Esophagus squamous epithelium (tissue), 5 donors: ENCODE results near the gene KLHDC9. TPM values are rescaled to one million over a fixed set of nuclear protein-coding genes. Genes with fewer than 3 reads are reported as not detected.

ENCODE experiments used
- DNase-seq: peaks from one replicate; lab custom pipeline; 2025; lab: John Stamatoyannopoulos, UW
- H3K27ac ChIP-seq, 4 donors: fragments of 200-600 bp; sonication (generic); one replicate each; pipeline ENCODE4 v1.5.1; 2016 to 2019; ENCODE audit warnings: mild to moderate bottlenecking in 1 of 4
- H3K27me3 ChIP-seq, 4 donors: fragments of 200-600 bp; sonication (generic); 1 replicate in 3 of 4; 2 replicates in 1 of 4; pipeline versions ENCODE4 v1.5.1 to v1.6.0; 2017 to 2021; ENCODE audit warnings: antibody characterized with exemption in 1 of 4
- H3K36me3 ChIP-seq, 3 donors: fragments of 200-600 bp; sonication (generic); one replicate each; pipeline ENCODE4 v1.5.1; 2016 to 2019
- H3K4me1 ChIP-seq, 3 donors: fragments of 200-600 bp; sonication (generic); one replicate each; pipeline ENCODE4 v1.5.1; 2017 to 2019
- H3K4me3 ChIP-seq, 4 donors: fragments of 200-600 bp; sonication (generic); 1 replicate in 3 of 4; 2 replicates in 1 of 4; pipeline ENCODE4 v1.5.1; 2016 to 2019; ENCODE audit warnings: mild to moderate bottlenecking in 2 of 4, moderate library complexity in 1 of 4
- H3K9me3 ChIP-seq, 3 donors: fragments of 200-600 bp; sonication (generic); one replicate each; pipeline ENCODE4 v1.5.1; 2016 to 2019
- POLR2A ChIP-seq, 4 donors: fragments of 450-650 bp; IDR thresholded peaks; one replicate each; pipeline ENCODE4 v1.6.1; 2017; ENCODE audit warnings: antibody characterized with exemption in 4 of 4, mild to moderate bottlenecking in 4 of 4, moderate library complexity in 3 of 4
- WGBS, 2 donors: methylation state at CpG; one replicate each; pipeline ENCODE4 v1.1.5; 2018; 5-methylcytosine and 5-hydroxymethylcytosine counted together
- intact Hi-C: fragments of 100-400 bp; cut with DNase I; formaldehyde crosslinking; loops from one replicate; pipeline ENCODE4 v1.15.0; 2022
- total RNA-seq, 4 donors: library from RNA; depleted of rRNA; stranded (reverse); fragments of >200 nt; gene quantifications; one replicate each; pipeline ENCODE4 v1.1.0, GENCODE V29; 2016
- TF ChIP-seq, protein P1 (sequence below), 6 experiments: fragments of 450-650 bp in 4 of 6; fragments of 200-600 bp in 2 of 6; sonication (generic) in 2 of 6; IDR thresholded peaks; one replicate each; pipeline ENCODE4 v1.5.1; 2016 to 2019; ENCODE audit warnings: antibody characterized with exemption in 6 of 6, mild to moderate bottlenecking in 4 of 6, moderate library complexity in 4 of 6
- donor health status: DM: yes; HTN: yes; CAD: no.

The KLHDC9 gene
- total RNA-seq, 4 donors from 2014 or later: 0.31 to 2.7 (median 1.7) TPM

DNA sequence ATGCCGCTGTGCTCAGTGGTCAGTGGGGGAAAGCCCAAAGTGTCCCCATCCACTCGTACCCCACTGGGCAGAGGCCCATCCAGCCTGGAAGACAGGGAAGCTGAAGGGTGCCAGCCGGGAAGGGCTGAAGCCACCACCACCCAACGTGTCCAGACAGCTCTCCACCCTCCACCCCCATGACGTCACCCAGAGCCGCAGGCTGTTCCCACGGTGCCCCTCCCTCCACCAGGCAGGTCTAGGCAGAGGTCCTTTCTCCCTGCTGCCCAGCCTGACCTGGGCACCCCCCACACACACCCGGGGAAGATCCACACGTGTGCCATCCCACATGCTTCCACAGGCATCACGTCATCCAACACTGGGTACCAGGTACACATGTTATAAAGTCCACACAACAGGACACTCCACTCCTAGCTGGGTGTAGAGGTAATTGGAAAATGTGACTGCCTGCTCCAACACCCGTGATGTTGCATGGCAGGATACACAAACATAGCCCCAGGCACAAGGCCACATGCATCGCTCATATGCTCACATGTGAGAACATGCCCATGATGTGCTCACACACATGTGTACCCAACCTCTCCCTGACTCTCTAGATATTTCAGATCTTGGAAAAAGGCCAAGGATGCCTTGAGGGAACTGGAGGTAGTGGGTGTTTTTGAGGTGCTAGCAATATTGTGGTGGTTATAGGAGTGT is 23.3 kb upstream of the KLHDC9 start:
- WGBS, 2 donors: 32 to 35% methylated on average over 8 of the region's 12 CpGs
- Histone ChIP-seq H3K27ac (peak overlapping the region; percentile 82 to 97 (median 90)), H3K36me3 (peaks cover 0 to 74% (median 13%) of the 10 kb centered on the region in 3 donors), H3K4me1 (peaks cover 5 to 95% (median 17%) of the 10 kb centered on the region in 3 donors), H3K4me3 (peak overlapping the region in 1 of 4 donors; percentile 23), H3K9me3 (no peaks in the 10 kb centered on the region), H3K27me3 (peaks cover 0 to 6% (median 0%) of the 10 kb centered on the region in 4 donors)
- no peak for TF ChIP-seq POLR2A (IDR thresholded peaks at IDR 0.05)
- TF ChIP-seq, protein P1, sequence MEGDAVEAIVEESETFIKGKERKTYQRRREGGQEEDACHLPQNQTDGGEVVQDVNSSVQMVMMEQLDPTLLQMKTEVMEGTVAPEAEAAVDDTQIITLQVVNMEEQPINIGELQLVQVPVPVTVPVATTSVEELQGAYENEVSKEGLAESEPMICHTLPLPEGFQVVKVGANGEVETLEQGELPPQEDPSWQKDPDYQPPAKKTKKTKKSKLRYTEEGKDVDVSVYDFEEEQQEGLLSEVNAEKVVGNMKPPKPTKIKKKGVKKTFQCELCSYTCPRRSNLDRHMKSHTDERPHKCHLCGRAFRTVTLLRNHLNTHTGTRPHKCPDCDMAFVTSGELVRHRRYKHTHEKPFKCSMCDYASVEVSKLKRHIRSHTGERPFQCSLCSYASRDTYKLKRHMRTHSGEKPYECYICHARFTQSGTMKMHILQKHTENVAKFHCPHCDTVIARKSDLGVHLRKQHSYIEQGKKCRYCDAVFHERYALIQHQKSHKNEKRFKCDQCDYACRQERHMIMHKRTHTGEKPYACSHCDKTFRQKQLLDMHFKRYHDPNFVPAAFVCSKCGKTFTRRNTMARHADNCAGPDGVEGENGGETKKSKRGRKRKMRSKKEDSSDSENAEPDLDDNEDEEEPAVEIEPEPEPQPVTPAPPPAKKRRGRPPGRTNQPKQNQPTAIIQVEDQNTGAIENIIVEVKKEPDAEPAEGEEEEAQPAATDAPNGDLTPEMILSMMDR (IDR thresholded peaks at IDR 0.05): no peak
- DNase-seq: no peak
- intact Hi-C loops: no loop called here

- peaks cover 0 to 7% (median 0%) of the 10 kb centered on the region in 4 donors for H3K27me3 ChIP-seq
- H3K27ac ChIP-seq: peak overlapping the region; percentile 3 to 97 (median 50)
- H3K4me1 ChIP-seq: peaks cover 12 to 95% (median 20%) of the 10 kb centered on the region in 3 donors
- H3K9me3 ChIP-seq: no peaks in the 10 kb centered on the region
- peaks cover 0 to 66% (median 13%) of the 10 kb centered on the region in 3 donors for H3K36me3 ChIP-seq
- TF ChIP-seq POLR2A (IDR thresholded peaks at IDR 0.05): no peak
- TF ChIP-seq, protein P1 (IDR thresholded peaks at IDR 0.05): no peak
- DNase-seq: no peak
- H3K4me3 ChIP-seq: no peak overlapping the region
- intact Hi-C loops: no loop called here
Observed at GRCh38 chr1:161076410-161076809, 21.8 kb upstream of the KLHDC9 start.

GRCh38 chr1:161077426-161077825 is 20.7 kb upstream of the KLHDC9 start:
- peaks cover 0 to 7% (median 0%) of the 10 kb centered on the region in 4 donors for H3K27me3 ChIP-seq
- TF ChIP-seq, protein P1 (IDR thresholded peaks at IDR 0.05): no peak
- TF ChIP-seq POLR2A (IDR thresholded peaks at IDR 0.05): no peak
- H3K9me3 ChIP-seq: no peaks in the 10 kb centered on the region
- peaks cover 16 to 95% (median 28%) of the 10 kb centered on the region in 3 donors for H3K4me1 ChIP-seq
- DNase-seq: no peak
- peak overlapping the region; percentile 6 to 97 (median 54) for H3K27ac ChIP-seq
- H3K36me3 ChIP-seq: peaks cover 0 to 57% (median 12%) of the 10 kb centered on the region in 3 donors
- intact Hi-C loops: no loop called here
- WGBS, 2 donors: 83 to 93% methylated on average over 1 to 6 of the region's 9 CpGs
- H3K4me3 ChIP-seq: no peak overlapping the region

GRCh38 chr1:161079436-161080110 is 18.6 kb upstream of the KLHDC9 start:
- 55 to 61% methylated on average over 6 to 18 of the region's 41 CpGs for WGBS, 2 donors
- peak overlapping the region; percentile 30 to 97 (median 94) for H3K27ac ChIP-seq

More at GRCh38 chr1:161079436-161080110, 18.6 kb upstream of the KLHDC9 start:
- DNase-seq: no peak
- intact Hi-C loops: no loop called here
- Histone ChIP-seq H3K4me1 (peaks cover 28 to 95% (median 34%) of the 10 kb centered on the region in 3 donors), H3K9me3 (no peaks in the 10 kb centered on the region), H3K4me3 (no peak overlapping the region), H3K27me3 (peaks cover 0 to 7% (median 0%) of the 10 kb centered on the region in 4 donors), H3K36me3 (peaks cover 0 to 45% (median 5%) of the 10 kb centered on the region in 3 donors)
- no peak for TF ChIP-seq POLR2A (IDR thresholded peaks at IDR 0.05)
- TF ChIP-seq, protein P1 (IDR thresholded peaks at IDR 0.05): no peak
